GM06990 (cell line): Measurements from ENCODE around the gene GRK5.

Source experiments
- DNase-seq: peaks from one replicate; pipeline ENCODE4 v3.0.0-alpha.2; 2011; ENCODE audit not compliant: insufficient read length; ENCODE audit errors: extremely low read depth
- H3K27me3 ChIP-seq: replicated peaks from 2 replicates; pipeline ENCODE4 v1.6.0; 2011; ENCODE audit warnings: low read length; ENCODE audit not compliant: control insufficient read depth, insufficient read depth
- H3K36me3 ChIP-seq: 2 replicates; pipeline ENCODE4 v1.5.1; 2011; ENCODE audit warnings: low read length; ENCODE audit not compliant: control insufficient read depth, insufficient read depth
- H3K4me3 ChIP-seq: replicated peaks from 2 replicates; pipeline ENCODE4 v1.5.1; 2011; ENCODE audit warnings: low read depth, mild to moderate bottlenecking, control low read depth, low read length
- TF ChIP-seq, protein P1 (sequence below): IDR thresholded peaks from 2 replicates; pipeline ENCODE4 v1.5.1; 2011; ENCODE audit warnings: low read length, control low read depth, mild to moderate bottlenecking, inconsistent platforms; ENCODE audit not compliant: insufficient read depth, poor library complexity, severe bottlenecking

Gene GRK5

DNA sequence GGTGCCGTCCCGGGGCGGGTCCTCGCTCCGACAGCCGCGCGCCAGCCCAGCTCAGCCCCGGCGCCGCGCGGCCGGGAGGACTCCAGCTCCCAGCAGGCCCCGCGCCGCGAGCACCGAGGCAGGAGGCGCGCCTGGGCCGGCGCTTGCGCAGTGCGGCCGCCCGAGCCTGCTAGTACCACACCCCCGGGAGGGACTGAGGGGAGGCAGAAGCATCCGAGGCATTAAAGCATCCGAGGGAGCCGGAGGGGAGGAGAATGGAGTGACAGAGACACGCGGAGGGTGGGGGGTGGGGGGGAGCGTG lies at the start of gene GRK5:
TSS of gene GRK5 (plus strand) at position 206 of the 301 bp plus-strand sequence. CDS start 347 bp downstream, outside the sequence.
- H3K27me3 ChIP-seq, result no peaks in the 10 kb centered on the region
- H3K36me3 ChIP-seq, result no peaks in the 10 kb centered on the region; the same call in 1 of the 2 replicates
- H3K4me3 ChIP-seq, result peak within 1 kb of the TSS; percentile 81
- TF ChIP-seq, protein P1, sequence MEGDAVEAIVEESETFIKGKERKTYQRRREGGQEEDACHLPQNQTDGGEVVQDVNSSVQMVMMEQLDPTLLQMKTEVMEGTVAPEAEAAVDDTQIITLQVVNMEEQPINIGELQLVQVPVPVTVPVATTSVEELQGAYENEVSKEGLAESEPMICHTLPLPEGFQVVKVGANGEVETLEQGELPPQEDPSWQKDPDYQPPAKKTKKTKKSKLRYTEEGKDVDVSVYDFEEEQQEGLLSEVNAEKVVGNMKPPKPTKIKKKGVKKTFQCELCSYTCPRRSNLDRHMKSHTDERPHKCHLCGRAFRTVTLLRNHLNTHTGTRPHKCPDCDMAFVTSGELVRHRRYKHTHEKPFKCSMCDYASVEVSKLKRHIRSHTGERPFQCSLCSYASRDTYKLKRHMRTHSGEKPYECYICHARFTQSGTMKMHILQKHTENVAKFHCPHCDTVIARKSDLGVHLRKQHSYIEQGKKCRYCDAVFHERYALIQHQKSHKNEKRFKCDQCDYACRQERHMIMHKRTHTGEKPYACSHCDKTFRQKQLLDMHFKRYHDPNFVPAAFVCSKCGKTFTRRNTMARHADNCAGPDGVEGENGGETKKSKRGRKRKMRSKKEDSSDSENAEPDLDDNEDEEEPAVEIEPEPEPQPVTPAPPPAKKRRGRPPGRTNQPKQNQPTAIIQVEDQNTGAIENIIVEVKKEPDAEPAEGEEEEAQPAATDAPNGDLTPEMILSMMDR, result no peak
- peak; percentile 99 for DNase-seq

DNA sequence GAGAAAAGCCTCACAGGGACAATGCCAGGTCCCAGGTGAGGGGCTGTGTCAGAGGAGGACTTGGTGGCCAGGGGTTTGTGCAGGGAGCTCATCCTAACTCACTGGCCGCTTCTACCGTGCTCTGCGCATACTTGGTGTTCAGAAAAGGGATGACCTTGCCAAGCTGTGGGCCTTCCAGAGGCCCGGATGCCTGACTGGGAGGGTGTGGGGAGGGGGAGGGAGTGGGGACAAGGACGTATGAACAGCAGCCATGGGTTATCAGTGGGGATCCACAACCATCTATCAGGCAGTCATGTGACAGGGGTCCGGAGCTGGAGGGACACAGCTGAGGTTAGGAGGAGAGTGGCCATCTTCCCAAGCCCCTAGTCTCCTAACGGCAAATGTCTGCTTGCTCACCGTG lies 48.0 kb upstream of the GRK5 start:
- peaks cover 20% of the 10 kb centered on the region for H3K36me3 ChIP-seq
- H3K4me3 ChIP-seq, result no peak overlapping the region
- H3K27me3 ChIP-seq, result no peaks in the 10 kb centered on the region
- TF ChIP-seq, protein P1, result no peak
- DNase-seq, result no peak

DNA sequence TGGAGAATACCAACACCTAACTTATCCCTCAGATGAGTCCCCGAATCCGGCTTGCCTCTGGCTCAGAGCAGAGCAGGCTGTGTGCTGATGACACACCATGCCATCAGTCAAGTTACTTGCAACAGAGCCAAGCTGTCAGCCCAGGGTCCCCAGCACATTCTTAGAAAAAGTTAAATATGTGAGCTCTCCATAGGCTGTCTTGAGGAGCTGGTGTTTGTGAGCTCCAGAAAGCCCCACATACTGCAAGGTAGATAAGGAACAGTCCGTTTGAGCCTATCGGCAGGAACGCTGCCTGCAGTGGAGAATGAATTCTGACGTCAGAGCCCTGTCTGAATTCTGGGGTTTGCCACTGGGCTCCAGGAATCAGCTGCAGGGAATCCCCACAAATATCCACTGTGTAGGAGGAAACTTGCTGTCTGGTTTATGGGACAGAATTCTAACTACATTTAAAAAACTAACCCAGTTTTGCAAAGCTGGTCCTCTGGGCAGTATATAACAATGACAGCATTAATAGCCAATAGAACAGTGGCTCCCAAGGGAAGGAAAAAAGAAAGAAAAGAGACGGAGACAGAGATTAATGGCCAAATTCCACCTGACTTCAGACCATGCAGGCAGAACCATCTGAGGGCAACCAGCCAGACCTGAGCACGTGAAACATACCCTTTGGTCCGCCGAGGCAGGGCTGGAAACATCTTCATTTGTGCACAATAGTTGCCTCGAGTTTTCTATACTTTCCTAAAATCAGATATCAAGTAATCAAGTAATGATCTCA lies 45.5 kb upstream of the GRK5 start:
- Histone ChIP-seq H3K4me3 (no peak overlapping the region), H3K36me3 (peaks cover 14% of the 10 kb centered on the region), H3K27me3 (no peaks in the 10 kb centered on the region)
- TF ChIP-seq, protein P1, result no peak
- DNase-seq, result no peak

DNA sequence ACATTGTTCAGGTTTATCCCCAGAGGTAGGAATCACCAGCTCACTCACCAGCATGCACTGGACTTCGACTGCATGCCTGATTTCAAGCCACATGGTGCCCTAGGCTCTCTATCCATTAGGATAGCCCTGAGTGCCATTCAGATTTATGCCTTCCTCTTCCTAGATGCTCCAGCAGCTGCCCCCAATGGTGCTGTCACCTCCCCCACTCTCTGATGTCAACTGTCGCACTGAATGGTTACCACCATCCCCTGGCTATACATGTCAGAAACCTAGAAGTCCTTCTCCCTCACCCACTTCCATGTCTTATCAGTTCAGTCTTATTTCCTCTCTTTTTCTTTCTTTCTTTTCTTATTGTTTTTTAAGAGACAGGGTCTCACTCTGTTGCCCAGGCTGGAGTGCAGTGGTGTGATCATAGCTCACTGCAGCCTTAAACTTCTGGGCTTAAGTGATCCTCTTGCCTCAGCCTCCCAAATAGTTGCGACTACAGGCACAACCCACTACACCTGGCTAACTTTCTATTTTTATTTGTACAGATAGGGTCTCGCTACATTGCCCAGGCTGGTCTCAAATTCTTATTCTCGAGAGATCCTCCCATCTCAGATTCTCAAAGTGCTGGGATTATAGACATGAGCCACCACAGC lies 44.8 kb upstream of the GRK5 start:
- H3K4me3 ChIP-seq, result no peak overlapping the region
- no peak for DNase-seq
- TF ChIP-seq, protein P1, result no peak
- peaks cover 14% of the 10 kb centered on the region for H3K36me3 ChIP-seq
- no peaks in the 10 kb centered on the region for H3K27me3 ChIP-seq

DNA sequence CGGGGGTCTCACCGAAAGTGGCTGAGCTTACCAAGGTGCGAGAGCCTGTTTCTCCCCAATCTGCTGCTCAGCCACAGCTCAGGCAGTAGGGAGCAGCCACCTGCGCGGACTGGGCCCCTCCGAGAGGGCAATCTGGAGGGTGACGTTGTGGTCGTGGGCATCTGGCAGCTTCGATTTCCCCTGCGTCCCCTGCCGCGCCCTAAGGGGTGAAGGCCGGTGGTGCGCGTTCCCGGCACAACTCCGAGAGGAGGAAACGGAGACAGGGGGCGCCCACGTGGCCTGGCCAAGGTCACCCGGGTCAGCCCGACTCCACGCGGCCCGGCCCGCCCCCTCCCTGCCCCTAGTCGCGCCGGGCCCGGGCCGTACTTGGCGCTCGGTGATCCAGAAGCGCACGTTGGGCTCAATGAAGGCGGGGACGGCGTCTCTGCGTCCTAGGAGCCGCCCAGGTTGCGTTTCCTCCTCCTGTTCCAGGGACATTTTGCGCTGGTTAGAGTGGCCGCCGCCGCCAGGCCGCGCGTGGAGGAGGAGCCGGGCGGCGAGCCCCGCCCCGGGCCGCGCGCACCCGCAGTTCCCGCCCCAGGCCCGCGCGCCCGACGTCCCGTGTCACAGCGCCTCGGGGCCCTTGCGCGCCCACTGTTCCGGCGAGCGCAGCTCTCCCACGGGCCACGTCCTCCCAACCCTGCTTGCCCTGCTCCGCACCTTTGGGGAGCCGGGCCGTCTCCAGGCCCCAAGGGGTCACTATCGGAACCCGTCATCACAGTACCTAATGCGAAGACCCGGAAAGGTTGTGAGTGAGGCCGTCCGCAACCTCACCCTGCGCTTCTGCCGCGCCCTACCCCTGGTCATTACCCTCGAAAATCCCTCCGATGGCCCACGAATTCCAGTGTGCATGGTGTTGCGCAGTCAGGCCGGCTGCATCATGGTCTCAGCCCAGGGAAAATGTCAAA lies 41.9 kb upstream of the GRK5 start, which contains the start of gene SFXN4:
TSS of gene SFXN4 (minus strand) at position 544 of the 947 bp plus-strand sequence. CDS start at position 477, 67 bp downstream.
- Histone ChIP-seq H3K4me3 (peak within 1 kb of the TSS; percentile 93), H3K27me3 (no peaks in the 10 kb centered on the region), H3K36me3 (peaks cover 10% of the 10 kb centered on the region)
- DNase-seq, result peak; percentile 88
- TF ChIP-seq, protein P1, result peak; percentile 19
